GM10248 (cell line): ENCODE measurements around the gene PLCH1.

Experiments
- CTCF ChIA-PET: fragments of 300-600 bp; sonication (Branson Sonifier 250); formaldehyde crosslinking; extraction: SDS; loops from one replicate; lab custom pipeline; 2021; ENCODE audit warnings: antibody characterized with exemption; lab: Yijun Ruan, JAX
- POLR2A ChIA-PET: fragments of 350-650 bp; sonication (Branson Sonifier 250); formaldehyde crosslinking; extraction: SDS; loops from one replicate; lab custom pipeline; 2020; ENCODE audit warnings: antibody characterized with exemption; lab: Yijun Ruan, JAX
- DNase-seq: peaks from one replicate; pipeline ENCODE4 v3.0.0; 2012; ENCODE audit errors: extremely low spot score
- TF ChIP-seq, protein P1 (sequence below): IDR thresholded peaks from 2 replicates; pipeline ENCODE4 v1.5.1; 2012; ENCODE audit warnings: mild to moderate bottlenecking, low read depth; ENCODE audit errors: extremely low read depth, missing control alignments, control extremely low read depth

PLCH1 gene

DNA sequence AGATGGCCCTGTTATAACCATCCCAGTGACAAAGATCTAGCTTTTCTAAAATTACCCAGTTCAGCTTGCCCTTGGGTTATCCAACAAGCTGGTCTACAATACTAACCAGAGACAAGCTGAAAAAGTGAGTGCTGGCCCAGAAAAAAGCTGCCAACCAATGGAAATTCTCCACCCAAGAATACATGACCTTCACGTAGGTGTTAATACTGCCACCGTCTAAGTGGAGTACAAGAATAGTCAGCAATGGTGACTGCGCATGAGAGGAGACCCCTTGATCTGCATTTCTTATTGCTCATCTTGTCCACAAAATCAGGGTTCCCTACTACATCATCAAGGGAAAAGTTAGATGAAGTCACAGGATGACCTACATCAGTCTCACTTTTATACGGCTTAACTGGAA lies 15.8 kb upstream of the PLCH1 start:
- ChIA-PET CTCF (interaction anchor here (0.7 to 0.8 kb wide), 2 partner anchors 12 to 109 kb away, joined by 3 read pairs; no protein-coding TSS in a partner anchor), POLR2A (no interaction called here)
- TF ChIP-seq, protein P1, sequence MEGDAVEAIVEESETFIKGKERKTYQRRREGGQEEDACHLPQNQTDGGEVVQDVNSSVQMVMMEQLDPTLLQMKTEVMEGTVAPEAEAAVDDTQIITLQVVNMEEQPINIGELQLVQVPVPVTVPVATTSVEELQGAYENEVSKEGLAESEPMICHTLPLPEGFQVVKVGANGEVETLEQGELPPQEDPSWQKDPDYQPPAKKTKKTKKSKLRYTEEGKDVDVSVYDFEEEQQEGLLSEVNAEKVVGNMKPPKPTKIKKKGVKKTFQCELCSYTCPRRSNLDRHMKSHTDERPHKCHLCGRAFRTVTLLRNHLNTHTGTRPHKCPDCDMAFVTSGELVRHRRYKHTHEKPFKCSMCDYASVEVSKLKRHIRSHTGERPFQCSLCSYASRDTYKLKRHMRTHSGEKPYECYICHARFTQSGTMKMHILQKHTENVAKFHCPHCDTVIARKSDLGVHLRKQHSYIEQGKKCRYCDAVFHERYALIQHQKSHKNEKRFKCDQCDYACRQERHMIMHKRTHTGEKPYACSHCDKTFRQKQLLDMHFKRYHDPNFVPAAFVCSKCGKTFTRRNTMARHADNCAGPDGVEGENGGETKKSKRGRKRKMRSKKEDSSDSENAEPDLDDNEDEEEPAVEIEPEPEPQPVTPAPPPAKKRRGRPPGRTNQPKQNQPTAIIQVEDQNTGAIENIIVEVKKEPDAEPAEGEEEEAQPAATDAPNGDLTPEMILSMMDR = no peak
- DNase-seq = no peak

DNA sequence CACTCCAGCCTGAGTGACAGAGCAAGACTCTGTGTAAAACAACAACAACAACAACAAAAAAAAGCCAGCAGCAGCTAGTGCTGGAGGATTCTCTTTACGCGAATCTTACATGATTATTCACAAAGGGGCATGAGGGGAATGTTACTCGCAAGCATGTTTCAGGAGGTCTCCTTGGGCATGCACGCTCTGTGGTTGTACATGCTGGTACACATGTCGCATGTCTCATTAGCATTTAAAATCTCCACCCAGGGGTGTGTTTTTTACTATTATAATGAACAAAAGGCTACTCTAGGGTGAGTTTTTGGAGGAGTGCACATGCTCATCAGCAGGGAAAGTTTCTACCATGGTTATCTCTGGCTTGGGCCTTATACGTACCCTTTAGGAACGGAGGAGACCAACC lies 12.7 kb upstream of the PLCH1 start:
- ChIA-PET POLR2A (no interaction called here), CTCF (interaction anchor here (1.4 to 4.0 kb wide), 2 partner anchors 17 to 49 kb away, joined by 4 to 19 read pairs; partner anchors contain the start of gene C3orf33)
- no peak for DNase-seq
- TF ChIP-seq, protein P1 = no peak

DNA sequence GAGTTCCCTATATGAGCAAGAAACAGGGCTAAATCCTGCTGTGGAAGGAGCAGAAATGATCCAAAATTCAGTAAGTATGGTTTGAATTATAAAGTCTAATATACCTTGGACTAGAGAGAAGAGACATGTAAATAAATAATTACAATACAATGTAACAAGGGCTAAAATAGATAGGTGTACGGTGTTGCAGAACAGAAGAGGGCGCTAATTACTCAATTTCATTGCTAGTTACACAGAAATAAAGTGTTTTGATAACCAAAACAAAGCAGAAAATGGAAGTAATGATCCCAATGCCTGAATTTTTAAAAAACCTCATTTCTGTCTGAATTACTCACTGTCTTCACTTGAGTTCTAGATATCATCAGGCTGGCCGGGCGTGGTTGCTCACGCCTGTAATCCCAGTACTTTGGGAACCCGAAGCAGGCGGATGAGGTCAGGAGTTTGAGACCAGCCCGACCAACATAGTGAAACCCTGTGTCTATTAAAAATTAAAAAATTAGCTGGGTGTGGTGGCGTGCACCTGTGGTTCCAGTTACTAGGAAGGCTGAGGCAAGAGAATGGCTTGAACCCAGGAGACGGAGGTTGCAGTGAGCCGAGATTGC lies 8.3 kb upstream of the PLCH1 start:
- ChIA-PET CTCF (interaction anchor here (1.0 kb wide), 1 partner anchor 15 kb away, joined by 3 read pairs; no protein-coding TSS in a partner anchor), POLR2A (no interaction called here)
- DNase-seq = no peak
- TF ChIP-seq, protein P1 = peak; percentile 37

DNA sequence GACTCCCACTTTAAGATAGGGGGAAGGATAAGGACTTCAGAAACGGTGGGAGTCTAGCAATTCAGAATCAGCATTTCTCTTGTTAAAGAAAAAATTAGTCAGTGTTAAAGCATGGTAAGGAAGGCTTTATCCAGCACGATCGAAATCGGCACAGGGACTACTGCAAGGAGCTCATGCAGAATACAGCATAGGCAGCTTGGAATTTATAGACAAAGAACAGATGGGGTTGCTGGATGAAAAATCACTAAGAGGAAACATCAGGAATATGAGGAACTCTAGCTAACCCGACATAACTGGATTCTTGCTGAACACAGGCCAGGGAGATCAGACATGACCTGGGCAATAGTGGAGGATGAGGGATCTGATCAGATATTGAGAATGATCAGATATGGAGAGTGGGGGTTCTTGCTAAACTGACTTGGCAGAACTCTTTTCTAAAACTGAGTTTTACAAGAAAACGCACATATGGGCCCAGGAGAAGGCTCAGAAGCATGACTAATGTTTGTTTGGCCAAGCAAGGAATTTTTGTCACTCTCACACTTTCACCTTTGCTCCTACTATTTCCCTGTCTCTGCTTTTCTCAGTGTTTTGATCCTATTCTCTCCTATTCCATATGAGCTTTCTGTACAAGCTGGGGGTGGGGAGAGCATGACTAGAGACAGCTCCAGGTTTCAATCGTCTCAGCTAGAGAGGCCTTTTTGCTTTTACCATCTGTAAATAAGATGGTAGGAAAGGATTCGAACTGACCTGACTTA lies 3.9 kb upstream of the PLCH1 start:
- no peak for DNase-seq
- CTCF ChIA-PET = interaction anchor here (1.0 to 1.8 kb wide), 6 partner anchors 8 to 58 kb away, joined by 3 to 6 read pairs (median 4); partner anchors contain the start of gene C3orf33
- POLR2A ChIA-PET = no interaction called here
- TF ChIP-seq, protein P1 = no peak

DNA sequence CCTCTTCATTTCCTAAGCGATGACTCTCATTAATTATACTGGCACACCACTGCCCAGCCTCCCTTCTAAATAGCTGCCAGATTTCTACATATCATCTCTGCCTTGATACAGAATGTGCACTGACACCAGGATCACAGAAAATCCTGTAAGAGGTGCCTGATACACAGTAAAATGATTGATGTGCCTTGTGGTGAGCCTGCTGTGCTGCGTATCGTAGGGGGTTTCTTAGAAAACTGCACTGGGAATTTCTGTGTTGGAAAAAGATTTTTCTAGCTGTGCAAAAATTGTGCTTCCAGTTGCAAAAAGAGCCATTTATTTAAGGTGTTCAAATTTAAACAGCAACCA lies 3.0 kb upstream of the PLCH1 start:
- no peak for DNase-seq
- POLR2A ChIA-PET = no interaction called here
- CTCF ChIA-PET = interaction anchor here (1.0 to 1.2 kb wide), 4 partner anchors 8 to 59 kb away, joined by 3 to 5 read pairs (median 4); partner anchors contain the start of gene C3orf33
- TF ChIP-seq, protein P1 = no peak

DNA sequence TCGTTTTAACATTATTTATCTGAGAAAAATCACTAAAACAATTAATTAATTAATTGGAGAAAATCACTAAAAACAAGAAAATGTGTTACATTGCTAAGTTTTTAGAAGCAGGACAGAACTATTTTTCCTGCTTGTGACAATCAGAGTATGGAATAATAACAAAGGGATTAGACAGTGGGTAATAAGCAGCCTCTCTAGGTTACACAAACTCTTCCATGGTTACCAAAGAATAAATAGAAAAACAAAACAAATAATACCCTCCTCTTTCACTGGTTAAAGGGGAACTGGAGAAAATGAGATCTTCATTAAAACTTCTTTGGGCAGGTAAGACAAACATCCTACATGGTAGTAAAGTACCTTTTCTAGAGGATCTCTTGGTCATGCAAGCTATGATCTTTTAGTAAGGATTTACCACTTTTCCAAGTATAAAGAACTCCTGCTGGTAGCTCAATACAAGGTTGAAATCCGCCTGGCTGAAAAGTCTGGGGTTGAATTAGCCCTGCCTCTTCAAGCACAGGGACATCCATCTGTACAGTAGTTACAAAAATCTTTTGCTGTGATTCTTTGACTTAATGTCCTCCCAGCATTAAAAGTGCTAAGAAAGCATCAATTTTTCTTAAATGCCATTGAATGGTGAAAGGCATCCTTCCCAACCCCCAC lies 2.5 kb upstream of the PLCH1 start:
- ChIA-PET CTCF (interaction anchor here (1.2 kb wide), 2 partner anchors 9 to 11 kb away, joined by 3 read pairs; no protein-coding TSS in a partner anchor), POLR2A (no interaction called here)
- TF ChIP-seq, protein P1 = no peak
- no peak for DNase-seq
